Measurements from ENCODE around the gene PACS2.

Gene PACS2

GRCh38 chr14:105444859-105445258 lies 130.3 kb downstream of the PACS2 start:
- POLR2A ChIA-PET, result no interaction called here
- TF ChIP-seq, protein P1, sequence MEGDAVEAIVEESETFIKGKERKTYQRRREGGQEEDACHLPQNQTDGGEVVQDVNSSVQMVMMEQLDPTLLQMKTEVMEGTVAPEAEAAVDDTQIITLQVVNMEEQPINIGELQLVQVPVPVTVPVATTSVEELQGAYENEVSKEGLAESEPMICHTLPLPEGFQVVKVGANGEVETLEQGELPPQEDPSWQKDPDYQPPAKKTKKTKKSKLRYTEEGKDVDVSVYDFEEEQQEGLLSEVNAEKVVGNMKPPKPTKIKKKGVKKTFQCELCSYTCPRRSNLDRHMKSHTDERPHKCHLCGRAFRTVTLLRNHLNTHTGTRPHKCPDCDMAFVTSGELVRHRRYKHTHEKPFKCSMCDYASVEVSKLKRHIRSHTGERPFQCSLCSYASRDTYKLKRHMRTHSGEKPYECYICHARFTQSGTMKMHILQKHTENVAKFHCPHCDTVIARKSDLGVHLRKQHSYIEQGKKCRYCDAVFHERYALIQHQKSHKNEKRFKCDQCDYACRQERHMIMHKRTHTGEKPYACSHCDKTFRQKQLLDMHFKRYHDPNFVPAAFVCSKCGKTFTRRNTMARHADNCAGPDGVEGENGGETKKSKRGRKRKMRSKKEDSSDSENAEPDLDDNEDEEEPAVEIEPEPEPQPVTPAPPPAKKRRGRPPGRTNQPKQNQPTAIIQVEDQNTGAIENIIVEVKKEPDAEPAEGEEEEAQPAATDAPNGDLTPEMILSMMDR (IDR thresholded peaks at IDR 0.05; ENCODE audit: insufficient read depth, low read length, missing control alignments), result no peak
- no peak for DNase-seq (ENCODE audit: low read depth, low spot score)
- no peak overlapping the region for H3K4me3 ChIP-seq (ENCODE audit: low read depth, low read length)
- CTCF ChIA-PET, result interaction anchor here (1.3 to 1.4 kb wide), 2 partner anchors 29 to 36 kb away, joined by 3 to 5 read pairs; no protein-coding TSS in a partner anchor

DNA sequence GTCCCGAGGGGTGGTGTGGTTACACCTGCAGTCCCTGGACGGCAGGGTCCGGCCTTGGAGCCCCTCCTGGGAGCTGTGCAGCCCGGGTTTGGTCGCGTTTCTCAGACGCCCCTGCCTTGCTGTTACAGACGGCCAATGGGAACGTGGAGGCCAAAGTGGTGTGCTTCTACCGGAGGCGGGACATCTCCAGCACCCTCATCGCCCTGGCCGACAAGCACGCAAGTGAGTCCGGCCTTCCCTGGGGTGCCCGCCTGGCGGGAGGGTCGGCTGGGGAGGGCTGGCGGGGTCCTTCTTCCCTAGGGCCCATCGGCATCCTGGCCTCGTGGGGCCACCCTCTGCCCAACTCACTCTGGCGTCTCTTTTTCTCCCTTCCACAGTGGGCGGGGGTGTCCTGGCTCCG lies 130.7 kb downstream of the PACS2 start:
- ChIA-PET POLR2A (no interaction called here), CTCF (interaction anchor here (1.3 to 1.4 kb wide), 3 partner anchors 9 to 35 kb away, joined by 3 to 5 read pairs (median 3); no protein-coding TSS in a partner anchor)
- TF ChIP-seq, protein P1 (IDR thresholded peaks at IDR 0.05; ENCODE audit: insufficient read depth, low read length, missing control alignments), result no peak
- no peak overlapping the region for H3K4me3 ChIP-seq (ENCODE audit: low read depth, low read length)
- no peak for DNase-seq (ENCODE audit: low read depth, low spot score)

DNA sequence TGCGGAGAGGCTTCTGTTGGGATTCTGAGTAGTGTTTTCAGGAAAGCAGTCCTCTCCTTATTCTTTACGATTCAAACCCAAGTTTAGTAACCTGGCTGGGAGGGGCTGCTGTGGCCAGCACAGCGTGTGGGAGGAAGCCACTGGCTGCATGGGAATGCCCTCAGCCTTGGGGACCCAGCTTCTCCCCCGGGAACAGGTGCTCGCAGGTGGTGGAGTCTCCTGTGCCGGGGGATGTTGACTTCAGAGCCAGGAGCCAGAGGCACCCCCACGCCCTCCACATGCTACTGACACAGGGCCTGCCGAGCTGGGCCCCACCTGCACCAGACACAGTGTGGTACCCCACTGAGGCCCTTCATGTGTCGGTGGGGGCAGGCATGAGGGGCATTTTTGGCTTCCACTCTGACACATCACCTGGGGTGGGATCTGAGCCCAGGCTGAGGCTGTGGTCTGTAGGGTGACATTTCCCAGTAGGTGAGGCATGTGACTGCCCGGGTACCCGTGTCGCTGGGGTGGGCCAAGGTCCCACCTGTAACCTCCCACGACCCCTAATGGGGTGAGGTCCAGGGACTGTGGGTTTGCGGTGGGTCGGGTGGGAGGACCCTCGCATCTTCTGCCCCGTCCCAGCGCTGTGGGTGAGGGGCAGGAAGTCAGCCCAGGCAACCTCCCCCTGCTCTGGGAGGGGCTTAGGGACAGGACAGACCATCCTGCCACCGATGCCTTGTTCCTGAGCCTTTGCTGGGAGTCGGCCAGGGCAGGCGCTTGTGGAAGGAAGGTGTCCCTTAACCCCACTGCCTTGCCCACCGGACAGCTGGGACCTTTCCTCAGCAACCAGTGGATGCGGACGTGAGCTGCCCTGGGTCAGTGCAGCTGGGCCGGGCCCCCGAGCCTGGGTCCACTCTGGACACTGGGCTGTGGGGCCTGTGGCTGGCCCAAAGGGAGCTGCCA lies 131.6 kb downstream of the PACS2 start:
- TF ChIP-seq, protein P1 (IDR thresholded peaks at IDR 0.05; ENCODE audit: insufficient read depth, low read length, missing control alignments), result no peak
- no peak for DNase-seq (ENCODE audit: low read depth, low spot score)
- ChIA-PET CTCF (interaction anchor here (1.3 to 2.4 kb wide), 4 partner anchors 8 to 35 kb away, joined by 3 to 14 read pairs (median 4); no protein-coding TSS in a partner anchor), POLR2A (no interaction called here)
- H3K4me3 ChIP-seq (ENCODE audit: low read depth, low read length), result no peak overlapping the region

DNA sequence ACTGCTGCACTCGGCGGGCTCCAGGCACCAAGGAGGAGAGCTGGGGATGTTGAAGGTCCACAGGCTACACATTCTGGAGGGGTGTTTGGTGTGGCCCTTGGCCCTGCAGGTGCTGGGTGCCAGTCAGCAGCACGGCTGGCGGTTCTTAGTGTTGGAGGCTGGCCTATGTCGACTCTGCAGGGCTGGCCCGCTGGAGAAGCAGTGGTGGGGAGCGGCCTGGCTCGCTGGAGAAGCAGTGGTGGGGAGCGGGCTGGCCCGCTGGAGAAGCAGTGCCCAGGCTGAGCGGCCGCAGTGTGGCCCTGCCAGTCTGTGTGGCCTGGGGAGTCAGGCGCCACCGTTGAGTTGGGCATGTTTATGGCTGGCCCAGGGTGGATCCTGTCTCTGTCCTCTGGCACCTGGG lies 132.4 kb downstream of the PACS2 start:
- POLR2A ChIA-PET, result no interaction called here
- DNase-seq (ENCODE audit: low read depth, low spot score), result no peak
- TF ChIP-seq, protein P1 (IDR thresholded peaks at IDR 0.05; ENCODE audit: insufficient read depth, low read length, missing control alignments), result no peak
- CTCF ChIA-PET, result interaction anchor here (1.4 to 2.4 kb wide), 5 partner anchors 7 to 43 kb away, joined by 3 to 14 read pairs (median 11); no protein-coding TSS in a partner anchor
- H3K4me3 ChIP-seq (ENCODE audit: low read depth, low read length), result no peak overlapping the region
